Activated effector memory CD4-positive, alpha-beta T cell treated with anti-CD3 and anti-CD28 coated beads, Interleukin-2, amount 50 U/mL, for 16 hours (primary cell): ENCODE results near the gene FARS2.

Source experiments
- DNase-seq: peaks from one replicate; pipeline ENCODE4 v3.0.0-alpha.2; 2020

FARS2 gene

DNA sequence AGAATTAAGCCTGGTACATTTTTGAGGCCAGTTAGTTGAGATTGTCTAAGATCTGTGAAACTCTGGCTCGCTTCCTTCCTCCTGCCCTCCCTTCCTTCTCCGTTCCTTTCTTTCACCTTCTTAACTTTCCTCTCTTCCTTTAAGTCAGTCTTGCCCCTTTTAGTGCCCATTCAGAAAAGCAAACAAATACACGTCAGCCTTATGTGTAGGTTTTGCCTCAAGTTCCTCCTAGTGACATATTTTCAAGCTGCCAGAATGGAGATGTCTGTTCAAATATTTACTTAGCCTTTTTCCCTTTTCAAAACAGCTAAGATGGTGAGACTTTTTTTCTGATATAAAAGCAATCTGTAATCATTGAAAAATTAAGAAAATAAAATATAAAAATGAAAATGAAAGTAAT, 178.4 kb downstream of the FARS2 start:
- DNase-seq, result no peak

DNA sequence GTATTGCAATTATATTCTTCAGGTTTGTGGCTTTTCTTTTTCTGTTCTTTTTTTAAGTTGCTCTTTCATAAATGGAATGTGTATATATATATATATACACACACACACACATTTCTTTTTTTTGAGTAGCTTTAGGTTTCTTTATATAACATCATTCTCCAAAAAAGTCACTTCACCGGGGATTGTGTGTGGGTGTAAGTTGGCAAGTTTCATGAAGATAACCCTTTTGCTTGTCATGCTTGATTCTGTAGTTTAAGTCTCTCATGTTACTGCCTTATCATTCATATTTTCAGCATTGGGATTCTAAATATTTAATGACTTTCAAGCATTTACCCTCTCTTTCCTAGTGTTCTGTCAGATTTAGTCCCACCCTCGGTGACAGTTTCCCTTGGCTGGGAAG, 181.0 kb downstream of the FARS2 start:
- DNase-seq, result no peak

DNA sequence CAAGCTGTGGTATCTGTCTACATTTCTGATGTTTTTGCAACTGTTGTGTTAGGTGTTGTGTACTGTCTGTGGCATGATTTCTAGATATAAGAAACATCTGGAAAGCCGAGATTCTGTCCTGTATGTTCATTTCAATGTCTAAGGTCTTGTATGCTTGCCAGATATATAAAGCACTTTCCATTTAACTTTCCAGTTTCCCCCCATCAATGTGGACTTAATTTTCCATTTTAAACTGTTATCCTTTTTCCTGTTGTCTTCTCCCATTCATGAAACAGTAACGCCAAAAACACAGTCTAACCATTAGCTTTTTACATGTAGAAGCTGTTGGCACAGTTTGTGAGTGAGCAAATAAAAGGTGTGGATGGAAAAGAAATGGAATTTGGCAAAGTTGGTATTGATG, 181.6 kb downstream of the FARS2 start:
- no peak for DNase-seq

DNA sequence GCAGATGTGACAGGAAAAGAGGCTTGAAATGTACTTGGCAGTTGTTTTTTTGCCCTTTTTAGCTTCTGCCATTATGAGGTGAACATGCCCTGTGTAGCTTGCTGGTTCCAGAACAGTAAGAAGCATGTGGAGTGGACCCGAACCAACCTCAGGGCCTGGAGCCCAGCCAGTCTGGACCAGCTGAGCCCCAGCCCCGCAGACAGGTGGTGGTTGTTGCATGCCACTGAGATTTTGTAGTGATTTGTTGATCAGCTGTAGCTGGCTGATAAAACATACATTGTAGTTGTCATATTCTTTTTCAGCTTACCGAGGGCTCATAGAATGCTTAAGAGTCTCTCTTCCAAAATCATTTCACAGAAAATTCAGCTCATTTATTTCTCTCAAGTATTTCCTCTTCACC, 182.2 kb downstream of the FARS2 start:
- no peak for DNase-seq

DNA sequence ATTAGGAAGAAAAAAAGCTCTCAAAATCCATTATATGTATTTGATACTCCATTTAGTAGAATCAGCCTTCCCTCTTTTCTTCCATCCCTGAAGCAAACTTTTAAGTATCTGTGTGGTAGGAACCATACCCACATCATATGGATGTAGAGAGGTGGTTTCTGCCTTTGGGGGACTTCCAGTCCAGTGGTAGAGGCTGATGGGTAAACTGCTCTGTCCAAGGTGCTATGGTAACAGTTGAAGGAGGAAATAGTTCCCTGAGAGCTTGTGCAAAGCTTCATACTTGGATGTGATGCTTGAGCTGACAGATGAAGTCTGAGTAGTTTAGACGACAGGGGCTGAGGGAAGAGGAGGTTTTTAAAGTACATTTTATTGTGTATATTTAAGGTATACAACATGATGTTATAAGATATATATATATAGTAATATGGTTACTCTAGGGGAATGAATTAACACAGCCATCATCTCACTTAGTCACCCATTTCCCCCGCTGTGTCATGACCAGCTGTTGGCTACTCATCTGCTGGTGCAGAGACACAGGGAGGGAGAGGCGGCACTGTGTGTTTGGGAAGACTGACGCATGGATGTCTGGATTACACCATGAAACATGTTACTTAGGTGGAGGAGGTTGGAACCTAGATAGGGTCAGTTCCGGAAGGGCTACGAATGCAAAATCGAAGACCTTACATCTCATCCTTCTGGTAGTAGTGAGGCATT, 185.2 kb downstream of the FARS2 start:
- DNase-seq, result no peak

DNA sequence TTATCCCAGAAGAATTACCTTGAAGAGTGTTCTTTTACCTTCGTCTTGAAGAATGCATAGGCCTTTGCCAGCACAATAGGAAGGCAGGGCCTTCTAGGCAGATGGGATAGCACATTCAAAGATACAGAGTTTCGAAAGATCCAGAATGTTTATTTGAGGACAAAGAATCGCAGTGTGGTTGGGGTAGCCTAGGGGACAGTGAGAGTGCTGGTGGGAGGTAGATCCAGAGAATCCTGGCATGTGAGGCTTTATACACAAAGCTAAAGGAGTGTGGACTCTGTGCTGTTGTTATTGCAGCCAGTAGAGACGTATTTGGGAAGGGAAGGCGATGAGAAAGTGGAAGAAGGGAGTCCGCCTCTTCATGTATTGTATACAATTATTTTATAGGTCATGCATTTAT, 186.6 kb downstream of the FARS2 start:
- DNase-seq, result no peak

DNA sequence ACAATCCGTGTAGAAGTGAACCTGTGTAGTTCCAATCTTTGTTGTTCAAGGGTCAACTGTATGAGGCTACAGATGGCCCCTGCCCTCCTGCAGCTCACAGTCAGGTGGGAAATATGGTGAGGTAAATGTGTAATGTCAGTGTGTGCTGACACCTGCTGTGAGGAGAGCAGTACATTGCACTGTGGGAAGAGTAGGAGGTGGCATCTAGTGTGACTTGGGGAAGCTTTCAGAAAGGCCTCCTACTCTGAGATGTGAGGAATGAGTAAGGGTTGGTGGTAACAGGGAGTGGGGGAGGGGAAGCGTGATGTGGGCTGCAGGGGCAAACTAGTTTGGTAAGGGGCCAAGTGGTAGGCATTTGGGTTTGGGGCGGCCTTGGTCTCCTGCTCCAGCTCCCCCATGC, 188.8 kb downstream of the FARS2 start:
- no peak for DNase-seq

DNA sequence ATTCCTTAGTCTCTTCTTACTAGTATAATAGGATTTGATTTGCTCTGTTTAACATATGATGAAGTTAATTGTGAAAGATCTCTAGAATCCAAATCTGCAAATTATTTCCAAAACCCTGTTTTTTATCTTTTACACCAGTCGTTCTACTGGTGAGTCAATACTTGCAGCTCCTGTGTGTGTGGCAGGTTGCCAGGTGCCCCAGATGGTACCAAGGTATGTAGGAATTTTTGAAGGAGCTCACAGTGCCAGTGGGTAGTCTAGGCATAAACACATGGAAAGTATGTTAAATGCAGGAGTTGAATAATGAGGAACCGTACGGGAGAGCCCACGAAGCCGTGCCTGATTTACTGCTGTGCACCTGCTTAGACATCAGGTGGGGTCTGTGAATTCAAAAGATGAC, 192.2 kb downstream of the FARS2 start:
- DNase-seq, result no peak

DNA sequence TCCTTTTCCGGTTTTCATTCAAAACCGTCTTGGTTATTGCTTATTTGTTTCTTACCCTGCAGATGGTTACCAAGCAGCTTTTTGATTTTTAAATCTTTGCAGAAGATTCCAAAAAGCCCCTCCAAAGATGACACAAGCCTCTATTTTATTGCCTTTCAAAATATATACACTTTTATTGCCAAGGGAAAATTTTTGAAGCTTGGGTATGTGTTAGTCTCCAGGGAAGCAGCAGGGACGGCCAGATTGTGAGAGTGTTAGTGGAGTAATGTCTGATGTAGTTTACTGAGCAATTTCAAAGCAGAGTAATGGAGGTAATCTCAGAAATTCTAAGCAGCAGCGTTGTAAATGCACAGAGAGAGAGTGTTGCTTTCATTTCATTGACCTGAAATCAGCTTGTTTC, 193.8 kb downstream of the FARS2 start:
- DNase-seq, result no peak

DNA sequence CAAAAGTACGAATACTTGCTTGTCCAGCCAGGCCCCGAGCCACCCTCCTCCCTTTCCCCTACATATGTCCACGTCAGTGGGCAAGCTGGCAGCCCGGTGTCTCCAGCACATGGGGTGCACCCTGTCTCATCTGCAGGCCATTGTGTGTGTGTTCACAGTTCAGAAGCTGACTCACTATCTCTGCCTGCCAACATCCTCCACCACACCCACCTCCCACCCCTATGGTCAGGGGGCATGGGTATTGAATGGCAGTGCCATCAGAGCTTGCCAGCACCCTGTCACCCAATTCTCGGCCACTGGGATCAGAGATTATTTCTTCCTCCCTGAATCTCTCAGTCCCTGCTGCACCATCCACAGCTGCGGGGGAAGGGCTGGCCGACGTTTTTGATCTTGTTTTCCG, 195.7 kb downstream of the FARS2 start:
- no peak for DNase-seq

DNA sequence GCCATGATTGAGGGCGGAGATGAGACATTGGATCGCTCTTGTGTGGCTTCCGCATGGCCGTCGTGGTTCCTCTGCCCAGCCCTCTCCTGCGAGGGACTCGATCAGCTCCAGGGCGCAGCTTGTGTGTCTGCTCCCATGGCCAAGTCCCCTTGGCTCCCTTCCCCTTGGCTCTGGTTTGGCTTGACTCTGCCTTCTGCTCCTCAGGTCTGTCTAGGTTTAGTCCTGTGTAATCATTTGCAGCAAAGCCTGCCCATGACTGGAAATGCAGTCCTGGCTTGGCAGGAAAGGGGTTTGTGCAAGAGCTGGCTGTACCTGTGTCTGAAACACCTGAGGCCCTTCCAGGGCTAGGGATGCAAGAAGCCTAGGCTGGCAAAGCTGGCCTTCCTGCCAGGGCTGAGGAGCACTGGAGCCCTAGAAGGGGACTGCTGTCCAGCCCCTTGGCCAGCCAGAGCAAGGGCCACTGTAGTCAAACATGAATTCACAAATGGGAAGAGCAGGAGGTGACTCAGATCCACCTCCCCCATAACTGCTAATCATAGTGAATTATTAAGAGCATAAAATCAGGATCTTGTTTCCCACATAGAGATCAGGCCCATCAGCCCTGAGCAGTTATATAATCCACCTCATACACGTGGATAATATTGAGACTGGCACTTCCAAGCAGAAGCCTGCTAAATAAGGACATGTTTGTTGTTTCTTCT, 196.8 kb downstream of the FARS2 start:
- DNase-seq, result no peak

DNA sequence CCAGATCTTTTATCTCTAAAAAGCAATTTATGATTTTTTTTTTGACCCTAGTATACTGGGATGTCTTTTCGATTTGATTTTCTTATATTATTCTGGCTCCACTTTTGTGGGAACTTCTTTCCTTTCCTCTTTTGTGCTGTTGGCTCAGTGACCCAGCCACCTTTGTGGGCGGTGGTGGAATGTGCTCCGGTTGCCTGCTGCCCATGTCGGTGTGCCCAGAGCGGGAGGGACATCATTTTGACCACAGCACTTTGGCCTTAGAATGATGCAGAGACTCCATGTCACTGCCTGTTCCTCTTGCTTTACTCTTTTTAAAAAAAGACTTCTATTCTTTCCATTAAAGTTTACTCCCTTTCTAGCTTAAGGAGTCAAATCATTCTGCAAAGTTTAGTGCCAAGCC, 198.0 kb downstream of the FARS2 start:
- no peak for DNase-seq

DNA sequence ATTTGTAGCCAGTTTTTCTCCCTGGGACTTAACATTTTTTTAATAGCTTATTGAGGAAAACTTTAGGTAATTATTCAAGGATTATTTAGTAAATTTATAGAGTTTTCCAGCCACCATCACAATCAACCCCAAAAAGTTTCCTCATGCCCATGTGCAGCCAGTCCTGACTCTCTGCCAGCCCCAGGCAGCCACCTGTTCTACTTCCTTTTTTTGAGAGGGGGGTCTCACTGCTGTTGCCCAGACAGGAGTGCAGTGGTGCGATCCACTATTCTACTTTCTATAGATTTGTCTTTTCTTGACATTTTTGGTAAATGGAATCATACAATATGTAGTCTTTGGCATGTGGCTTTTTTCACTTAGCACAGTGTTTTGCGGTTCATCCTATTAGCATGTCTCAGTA, 200.1 kb downstream of the FARS2 start:
- DNase-seq, result no peak

DNA sequence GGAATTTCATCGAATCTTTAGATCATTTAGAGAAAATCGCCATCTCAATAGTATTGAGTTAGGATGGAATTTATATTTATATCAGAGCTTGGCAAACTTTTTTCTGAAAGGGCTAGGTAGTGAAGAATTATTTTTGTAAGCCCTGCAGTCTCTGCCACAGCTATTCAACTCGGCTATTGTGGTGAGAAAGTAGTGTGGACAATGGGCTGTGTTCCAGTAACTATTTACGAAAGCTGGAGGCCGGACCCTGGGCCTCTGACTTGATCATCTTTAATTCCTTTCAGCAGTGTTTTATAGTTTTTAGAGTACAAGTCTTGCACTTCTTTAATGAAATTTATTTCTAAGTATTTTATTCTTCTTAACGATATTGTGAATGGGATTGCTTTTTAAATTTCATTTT, 201.5 kb downstream of the FARS2 start:
- no peak for DNase-seq

DNA sequence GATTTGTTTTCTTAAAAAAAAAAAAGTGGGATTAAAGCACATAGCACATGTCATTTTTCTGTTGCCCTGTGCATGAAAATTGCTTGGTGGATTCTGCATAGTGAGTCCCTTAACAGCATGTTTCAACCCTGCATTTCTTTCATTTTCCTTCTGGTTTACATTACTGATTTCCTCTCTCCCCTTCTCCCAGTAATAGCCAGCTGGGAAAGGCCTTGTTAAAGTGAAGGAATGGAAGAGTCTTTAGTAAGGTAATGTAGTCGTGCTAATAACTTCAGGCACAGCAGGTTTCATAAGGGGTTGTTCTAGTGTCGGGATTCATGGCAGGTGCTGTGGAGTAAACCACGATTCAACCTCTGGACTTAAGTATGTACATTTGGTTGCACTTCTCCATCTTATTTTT, 202.4 kb downstream of the FARS2 start:
- no peak for DNase-seq

DNA sequence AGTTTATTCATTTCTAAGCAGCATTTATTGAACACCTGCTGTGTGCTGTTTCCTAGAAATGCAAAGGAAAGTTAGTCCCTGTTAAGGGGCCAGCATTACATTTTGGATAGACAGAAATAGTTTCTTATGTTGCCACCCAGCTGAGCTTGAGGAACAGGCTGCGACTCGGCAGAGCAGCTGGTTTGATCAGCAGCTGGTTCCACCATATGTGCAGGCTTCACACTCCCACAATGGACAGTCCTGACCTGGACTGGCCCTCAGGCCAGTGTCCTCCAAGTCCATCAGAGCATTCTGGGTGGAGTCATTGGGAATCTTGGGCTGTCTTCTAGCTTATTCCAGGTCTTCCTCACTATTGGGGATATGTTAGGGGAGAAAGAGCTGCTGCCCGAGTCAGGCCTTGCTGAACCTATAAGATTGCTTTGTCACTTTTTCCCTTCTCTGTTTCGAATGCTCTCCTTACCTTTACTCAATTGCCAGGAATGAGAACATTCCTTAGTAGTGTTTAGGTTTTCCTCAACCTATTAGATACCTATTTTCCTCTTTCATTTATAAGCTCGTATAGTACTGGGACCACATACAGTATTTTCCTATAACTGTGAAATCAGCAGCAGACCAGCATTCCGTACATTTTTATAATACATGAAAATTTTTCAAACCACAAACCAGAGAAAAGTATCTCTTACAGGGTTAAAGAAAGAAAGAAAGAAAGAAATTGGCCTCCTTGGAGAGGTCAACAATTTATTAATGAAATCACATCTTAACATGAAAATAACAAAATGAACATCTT, 203.0 kb downstream of the FARS2 start:
- no peak for DNase-seq

DNA sequence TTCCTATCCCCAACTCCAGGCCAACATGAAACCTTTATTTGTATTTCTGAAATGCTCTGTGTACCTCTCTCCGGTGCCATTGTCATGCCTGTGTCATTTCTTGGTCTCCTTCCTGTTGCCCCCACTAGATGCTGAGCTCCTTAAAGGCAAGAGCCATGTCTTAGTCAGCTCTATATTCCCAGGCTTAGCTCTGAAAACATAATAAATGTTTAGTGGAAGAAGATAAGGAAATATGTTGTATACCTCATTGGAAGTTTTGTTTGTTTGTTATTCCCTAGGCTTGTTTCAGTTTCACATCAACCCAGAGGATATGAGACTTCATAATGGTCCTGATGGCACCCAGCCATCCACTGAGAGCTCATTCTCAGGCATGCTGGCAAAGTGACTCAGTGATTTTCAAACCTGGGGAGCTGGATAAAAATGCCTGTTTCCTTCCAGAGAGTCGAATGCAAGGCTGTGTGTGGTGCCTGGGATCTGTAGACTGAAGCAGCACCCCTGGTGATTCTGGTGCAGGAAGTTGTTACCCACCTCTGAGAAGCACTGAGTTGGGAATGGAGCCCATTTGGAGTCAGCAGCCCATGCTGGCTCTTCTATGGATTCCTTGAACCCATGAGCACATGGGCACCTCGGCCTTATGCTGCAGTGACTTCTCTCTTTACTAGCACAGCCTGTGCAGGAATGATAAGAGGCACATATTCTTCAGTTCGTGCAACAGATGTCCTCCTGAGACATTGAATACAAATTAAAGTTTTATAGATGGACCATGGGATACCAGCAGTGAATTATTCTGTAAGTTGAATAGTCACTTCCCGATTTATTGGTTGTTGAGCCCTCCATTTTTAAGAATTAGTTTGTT, 205.2 kb downstream of the FARS2 start:
- no peak for DNase-seq

DNA sequence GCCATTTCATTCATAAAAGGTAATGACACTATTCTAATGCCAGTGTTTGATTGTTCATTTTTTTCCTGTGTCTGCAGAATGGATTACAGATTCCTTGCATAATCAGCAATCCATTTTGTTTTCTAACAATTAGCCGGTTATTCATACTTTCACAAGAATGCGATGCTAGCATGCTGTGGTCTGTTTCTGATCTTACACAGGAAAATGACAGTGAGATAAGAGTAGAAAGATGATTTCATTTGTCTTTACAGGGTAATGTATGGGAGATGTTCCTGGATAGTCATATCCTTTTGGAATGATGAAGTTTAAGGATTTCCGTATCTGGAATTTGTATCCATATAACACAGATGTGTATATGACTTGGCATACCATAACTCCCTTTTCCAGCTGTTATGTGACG, 207.3 kb downstream of the FARS2 start:
- no peak for DNase-seq

DNA sequence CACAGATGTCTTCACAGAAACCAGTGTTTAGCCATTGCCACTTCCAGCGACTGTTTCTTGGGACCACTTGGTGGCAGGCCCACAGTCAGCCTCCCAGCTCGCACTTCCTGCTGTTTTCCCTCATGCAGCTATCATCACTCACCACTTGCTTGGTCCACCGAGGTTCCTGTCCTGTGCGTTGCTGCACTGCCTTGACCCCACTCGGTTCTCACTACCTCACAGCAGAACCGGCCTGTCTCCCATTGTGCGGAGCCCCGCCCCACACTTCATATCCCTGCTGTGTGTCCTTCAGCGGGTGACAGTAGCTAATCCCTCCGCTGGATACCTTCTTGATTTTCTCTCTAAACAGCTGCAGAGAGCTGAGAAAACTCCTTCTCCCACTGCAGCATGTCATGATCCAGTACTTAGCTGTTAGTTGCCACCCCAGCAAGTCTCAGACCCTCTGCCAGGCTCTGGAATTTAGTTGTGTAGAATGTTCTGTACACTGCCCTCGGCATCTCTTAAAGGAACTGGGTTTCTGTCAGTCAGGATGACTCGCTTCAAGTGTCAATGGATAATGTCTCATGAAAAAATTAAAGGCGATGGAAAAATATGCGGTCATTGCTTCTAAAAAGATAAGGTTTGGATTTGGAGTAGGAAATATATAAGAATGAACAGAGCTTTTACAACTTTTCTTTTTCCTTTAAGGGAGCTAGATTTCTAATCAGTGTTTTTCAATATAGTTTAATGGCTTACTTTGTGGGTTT, 208.0 kb downstream of the FARS2 start:
- no peak for DNase-seq

DNA sequence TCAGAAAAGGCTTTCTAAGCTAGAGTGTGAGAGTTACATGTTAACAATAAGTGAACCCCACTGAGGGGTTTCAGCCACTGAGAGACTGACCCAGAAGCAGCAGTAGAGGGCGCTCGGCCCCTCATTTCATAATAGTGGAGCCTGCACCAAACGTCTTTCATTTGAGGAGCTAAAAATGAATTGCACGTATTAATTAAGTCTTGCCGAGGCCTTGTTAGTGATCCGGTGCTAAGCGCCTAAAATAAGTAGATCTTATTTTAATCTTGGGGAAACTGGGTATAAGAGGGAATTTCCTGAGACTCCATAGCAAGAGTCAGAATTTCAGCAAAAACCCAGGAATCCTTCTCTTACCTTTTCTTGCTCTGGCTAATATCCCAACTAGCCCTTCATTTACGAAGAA, 209.7 kb downstream of the FARS2 start:
- DNase-seq, result peak; percentile 79

DNA sequence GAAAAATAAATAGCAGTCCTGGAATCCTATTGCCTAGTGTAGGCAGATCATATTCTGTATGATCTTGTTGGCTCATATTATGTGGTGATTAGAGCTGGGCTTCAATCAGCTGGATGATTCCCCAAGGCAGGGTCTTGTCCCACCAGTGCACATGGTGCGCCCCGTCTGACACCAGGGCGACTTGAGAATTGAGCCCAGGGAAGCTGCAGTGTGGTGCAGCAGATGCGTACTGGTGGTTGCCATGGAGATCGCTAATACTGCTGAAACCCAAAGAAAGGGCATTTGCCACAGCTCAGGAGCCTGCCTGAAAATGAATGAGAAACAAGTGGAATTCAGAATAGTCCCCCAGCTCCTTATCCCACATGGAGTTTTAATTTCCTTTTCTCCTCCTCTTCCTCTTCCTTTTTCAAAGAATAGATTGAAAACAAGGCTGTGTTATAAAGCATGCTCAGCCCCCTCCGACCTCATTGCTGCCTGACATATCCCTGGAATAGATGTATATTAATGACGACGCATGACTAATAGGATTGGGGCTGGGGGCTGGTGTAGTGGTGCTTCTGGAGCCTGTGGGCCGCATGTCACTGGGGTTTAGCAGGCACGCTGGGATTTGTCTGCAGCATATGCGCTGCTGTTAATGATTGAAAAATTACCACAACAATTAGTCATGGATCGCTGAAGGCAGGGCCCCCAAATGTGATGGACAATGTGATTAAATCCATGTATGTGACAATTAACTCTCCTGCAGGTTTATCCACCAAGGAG, 210.5 kb downstream of the FARS2 start:
- DNase-seq, result no peak

DNA sequence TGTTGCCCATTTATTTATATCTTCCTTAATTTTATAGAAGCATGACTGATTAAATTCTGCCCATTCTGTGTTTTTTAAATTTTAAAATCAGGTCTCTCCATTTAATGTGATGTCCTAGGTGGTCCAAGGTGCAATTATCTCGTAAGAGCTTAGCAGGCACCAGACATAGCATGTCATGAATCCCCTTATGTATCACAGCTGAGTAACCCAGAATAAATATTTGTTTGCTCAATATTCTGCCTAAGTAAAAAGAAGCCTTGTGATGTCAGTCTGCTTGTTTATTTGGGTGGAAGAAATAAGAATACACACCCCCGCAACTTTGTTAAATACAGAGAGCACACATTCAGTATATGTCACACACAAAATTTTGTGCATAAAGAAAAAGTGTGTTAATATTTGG, 211.3 kb downstream of the FARS2 start:
- no peak for DNase-seq
